Raji (cell line): Measurements from ENCODE around the gene LPAR1.

Experiments used
- POLR2A ChIP-seq: IDR thresholded peaks from 2 replicates; pipeline ENCODE4 v1.6.1; 2011; ENCODE audit warnings: low read depth, low read length, control low read depth; ENCODE audit not compliant: insufficient read depth

The LPAR1 gene

DNA sequence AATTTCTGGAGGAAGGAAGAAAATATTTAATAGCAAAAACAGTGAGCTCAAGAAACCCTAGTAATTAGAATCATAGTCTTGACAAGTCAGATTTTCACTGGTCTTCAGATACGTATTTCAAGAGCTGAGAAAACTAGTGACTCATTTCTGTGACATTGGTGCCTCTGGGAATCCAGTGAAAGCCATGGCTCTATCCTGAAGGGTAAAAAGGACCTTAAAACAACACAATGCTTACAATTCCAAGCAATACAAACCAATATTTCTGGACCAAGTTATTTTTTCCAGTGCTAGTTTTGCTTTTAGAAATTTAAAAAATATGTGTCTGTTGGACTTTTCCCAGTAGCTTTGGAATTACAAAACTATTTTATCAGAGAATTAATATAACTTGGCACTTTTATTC lies 140.3 kb downstream of the LPAR1 start:
- no peak for TF ChIP-seq POLR2A

GRCh38 chr9:110895147-110895905 lies 142.9 kb downstream of the LPAR1 start:
- TF ChIP-seq POLR2A, result no peak

DNA sequence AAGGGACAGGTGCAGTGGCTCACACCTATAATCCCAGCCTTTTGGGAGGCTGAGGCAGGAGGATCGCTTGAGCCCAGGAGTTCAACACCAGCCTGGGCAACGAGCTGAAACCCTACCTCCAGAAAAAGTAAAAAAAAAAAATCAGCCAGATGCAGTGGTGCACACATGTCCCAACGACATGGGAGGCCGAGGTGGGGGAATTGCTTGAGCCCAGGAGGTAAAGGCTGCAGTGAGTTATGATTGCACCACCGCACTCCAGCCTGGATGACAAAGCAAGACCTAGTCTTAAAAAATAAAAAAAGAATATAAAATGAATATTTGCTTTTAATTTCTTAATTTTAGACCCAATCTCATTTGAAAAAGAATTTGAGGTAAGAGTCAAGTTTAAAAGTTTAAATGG lies 143.5 kb downstream of the LPAR1 start:
- TF ChIP-seq POLR2A, result no peak

- no peak for TF ChIP-seq POLR2A
These were observed 145.6 kb downstream of the LPAR1 start for GRCh38 chr9:110892689-110893088.

DNA sequence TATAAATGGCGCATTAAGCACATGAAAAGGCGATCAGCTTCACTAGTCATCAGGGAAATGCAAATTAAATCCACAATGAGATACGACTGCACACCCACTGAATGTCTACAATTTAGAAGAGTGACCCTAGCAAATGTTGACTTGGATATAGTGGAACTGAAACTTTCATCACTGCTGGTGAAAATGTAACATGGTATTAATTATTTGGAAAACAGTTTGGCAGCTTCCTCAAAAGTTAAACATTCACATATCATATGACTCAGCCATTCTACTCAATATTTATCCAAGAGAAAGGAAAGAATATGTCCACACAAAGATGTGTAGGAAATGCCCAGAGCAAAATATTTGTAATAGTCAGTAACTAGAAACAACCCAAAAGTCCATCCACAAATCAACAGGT lies 146.5 kb downstream of the LPAR1 start:
- TF ChIP-seq POLR2A, result no peak

- no peak for TF ChIP-seq POLR2A
These were observed 147.9 kb downstream of the LPAR1 start for GRCh38 chr9:110890416-110890815.

DNA sequence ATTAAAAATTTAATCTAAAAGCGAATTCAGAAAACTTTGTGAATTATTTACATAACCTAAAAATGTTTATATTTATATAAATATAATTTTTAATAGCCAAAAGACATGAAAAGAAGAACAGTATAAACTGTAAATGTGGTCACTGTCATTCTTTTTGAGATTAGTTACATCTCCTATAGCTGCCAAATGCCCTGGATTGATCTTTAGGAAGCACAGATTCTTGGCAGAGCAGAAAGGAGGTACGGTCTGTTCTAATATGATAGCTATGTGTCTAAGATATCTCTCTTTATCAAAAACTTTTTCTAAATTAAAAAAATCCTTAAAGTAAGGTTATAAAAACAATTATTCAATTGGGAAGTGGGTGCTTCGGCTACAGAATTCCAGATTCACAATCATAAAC lies 151.0 kb downstream of the LPAR1 start:
- TF ChIP-seq POLR2A, result no peak

DNA sequence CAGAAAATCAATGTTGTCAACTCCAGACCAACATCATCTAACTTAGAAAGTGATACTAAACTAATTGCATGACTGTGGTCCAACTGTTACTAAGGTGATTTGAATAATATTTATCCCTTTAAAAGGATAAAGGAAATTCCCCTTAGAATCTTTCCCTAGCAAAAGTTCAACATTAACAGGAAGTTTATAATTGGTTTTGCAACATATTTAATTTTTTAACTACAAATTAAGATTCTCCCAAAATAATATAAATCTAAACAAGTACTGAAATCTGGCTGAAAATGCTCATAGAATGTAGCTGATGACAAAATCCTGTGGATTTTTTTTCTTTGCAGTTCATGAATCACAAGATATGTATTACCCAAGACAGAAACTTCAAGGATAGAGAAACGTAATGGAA lies 151.4 kb downstream of the LPAR1 start:
- TF ChIP-seq POLR2A, result no peak

- no peak for TF ChIP-seq POLR2A
These were observed 158.1 kb downstream of the LPAR1 start for GRCh38 chr9:110880189-110880588.

DNA sequence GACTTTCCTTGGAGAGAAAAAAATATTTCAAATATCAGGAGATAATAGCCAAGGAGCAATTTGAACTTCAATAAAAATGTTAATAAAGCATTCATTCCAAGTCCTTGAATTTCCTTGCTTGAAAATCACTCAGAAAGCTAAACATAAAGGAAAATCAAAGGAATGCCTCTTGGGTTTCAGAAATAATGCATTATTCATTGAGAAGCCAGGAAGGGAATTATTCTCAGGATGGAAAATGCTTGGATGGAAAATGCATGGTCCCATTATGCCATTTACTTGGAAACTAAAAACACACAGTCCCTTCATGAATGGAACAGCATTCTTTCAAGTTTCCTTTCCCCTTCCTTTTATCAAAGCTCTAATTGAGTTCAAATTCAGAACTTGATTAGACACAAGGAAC lies 160.9 kb downstream of the LPAR1 start:
- TF ChIP-seq POLR2A, result no peak

- TF ChIP-seq POLR2A, result no peak
These were observed 161.3 kb downstream of the LPAR1 start for GRCh38 chr9:110876929-110877328.

- no peak for TF ChIP-seq POLR2A
These were observed 163.2 kb downstream of the LPAR1 start for GRCh38 chr9:110874963-110875674.

- TF ChIP-seq POLR2A, result no peak
These were observed 165.3 kb downstream of the LPAR1 start for GRCh38 chr9:110872920-110873319.

DNA sequence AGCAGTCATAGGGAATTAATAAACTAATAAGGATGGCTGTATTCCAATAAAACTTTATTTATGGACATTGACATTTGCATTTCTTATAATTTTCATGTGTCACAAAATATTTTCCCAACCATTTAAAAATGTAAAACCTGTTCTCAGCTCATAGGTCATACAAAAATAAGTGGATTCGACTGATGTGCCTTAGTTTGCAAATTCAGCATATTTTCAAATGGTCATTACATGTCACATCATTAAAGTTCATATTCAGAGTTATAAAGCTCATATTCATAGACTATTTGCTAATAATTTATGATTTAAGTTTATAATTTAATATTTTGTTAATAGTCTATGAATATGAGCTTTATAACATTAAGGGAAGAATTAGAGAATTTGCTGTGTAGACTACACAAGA lies 166.5 kb downstream of the LPAR1 start:
- TF ChIP-seq POLR2A, result no peak

DNA sequence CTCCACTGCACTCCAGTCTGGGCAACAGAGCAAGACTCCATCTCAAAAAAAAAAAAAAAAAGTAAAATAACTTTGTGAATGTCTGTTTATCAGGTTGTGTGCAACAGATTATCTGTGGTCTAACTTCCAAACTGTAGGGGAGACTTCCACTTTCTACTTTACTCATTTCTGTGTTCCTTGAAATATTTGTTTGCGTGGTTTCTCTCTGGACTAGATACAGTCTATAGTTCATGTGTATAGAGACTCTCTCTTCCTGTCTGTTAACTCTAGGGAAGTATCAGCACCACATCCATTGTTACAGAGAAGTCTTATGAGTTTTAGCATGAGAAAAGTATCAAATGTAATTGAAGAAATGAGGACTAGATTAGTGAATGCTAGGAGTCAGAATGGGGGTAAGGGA lies 168.3 kb downstream of the LPAR1 start:
- TF ChIP-seq POLR2A, result no peak

- no peak for TF ChIP-seq POLR2A
These were observed 174.3 kb downstream of the LPAR1 start for GRCh38 chr9:110864011-110864410.
